CD4-positive, alpha-beta T cell treated with Interleukin-15 for 4 hours (primary cell): ENCODE results near the gene RARB.

Source experiments
- DNase-seq: peaks from one replicate; pipeline ENCODE4 v3.0.0-alpha.2; 2020; ENCODE audit warnings: low spot score

RARB gene

DNA sequence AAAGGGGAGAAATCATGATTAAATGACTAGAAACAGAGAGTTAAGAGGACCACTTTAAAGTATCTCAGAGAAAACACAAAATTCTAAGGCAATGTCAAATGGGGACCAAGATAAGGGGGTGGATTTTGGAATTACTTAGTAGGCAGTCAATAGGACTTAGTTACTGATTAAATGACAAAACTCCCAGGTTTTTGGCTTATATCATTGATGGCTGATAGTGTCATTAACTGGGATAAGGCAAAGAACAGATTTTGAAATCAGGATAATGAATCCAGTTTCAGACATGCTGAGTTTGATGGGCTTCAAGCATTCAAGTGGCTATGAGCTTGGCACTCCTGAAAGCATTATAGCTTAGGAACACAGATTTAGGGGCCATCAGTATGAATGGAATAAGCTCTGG lies 182.7 kb downstream of the RARB start:
- no peak for DNase-seq

DNA sequence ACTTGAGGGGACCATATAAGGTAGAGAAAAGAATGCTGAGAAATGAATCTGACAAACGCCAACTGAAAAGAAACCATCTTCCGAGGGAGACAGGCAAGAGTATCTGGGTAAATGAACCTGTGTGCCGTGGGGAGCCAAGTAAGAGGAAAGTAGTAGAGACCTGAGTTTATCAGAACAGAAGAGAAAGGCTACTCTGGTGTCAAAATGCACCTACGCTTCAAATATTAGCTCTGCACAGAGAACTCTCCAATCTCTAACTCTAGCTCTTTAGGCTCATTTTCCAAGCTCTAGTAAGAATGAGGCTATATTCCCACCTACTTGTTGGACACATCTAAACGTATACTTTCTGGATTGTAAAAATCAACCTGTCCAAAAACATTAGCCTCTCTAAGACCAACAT lies 183.1 kb downstream of the RARB start:
- no peak for DNase-seq

- DNase-seq: no peak
These were observed 190.0 kb downstream of the RARB start for GRCh38 chr3:25618028-25618427.

GRCh38 chr3:25619382-25619781 lies 191.3 kb downstream of the RARB start:
- no peak for DNase-seq

DNA sequence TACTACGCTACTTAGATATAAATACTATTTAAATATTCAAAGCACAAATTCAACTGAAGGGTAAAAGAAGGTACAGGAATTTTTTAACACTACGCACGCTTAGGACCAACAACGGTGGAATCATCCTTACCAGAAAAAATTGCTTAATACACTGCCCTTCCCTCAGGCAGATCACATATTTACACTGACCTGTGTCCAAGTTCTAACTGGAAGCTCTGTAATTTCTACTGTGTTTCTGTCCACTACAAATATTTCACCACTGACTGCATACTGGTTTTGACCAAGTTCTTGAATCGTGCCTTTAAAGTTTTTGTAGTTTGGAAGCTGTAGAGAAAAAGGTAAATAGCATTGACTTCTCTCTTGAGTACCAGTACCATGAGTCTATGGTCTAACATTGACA lies 192.4 kb downstream of the RARB start:
- no peak for DNase-seq

GRCh38 chr3:25621087-25621486 lies 193.0 kb downstream of the RARB start:
- no peak for DNase-seq

- no peak for DNase-seq
These were observed 203.9 kb downstream of the RARB start for GRCh38 chr3:25631989-25632388.

- DNase-seq: no peak
These were observed 205.9 kb downstream of the RARB start for GRCh38 chr3:25633919-25634318.

DNA sequence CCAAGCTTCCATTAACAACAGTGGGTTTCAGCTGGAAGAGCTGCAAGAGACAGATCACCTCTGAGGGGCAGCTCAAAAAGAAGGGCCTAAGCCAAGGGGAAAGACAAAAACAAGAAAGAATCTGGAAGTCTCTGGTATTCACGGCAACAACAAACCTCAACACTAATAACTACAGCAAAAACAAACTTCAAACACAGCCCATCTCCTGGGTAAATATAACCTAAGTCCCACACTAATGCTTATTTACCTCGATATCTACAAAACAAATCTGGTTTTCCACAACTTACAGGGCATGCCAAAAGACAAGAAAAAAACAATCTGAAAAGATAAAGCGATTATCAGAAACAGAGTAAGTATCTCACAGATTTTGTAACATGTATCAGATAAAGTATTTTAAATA lies 207.0 kb downstream of the RARB start:
- no peak for DNase-seq
